Endothelial cell (in vitro differentiated cells): ENCODE results near the gene ARHGAP29. TPM values are rescaled to one million over a fixed set of nuclear protein-coding genes. Genes with fewer than 3 reads are reported as not detected.

ENCODE experiments used
- DNase-seq: peaks from one replicate; pipeline ENCODE4 v3.0.0; 2021; ENCODE audit warnings: low spot score
- H3K27ac Mint-ChIP-seq: one replicate; pipeline ENCODE4 v1.8.0; 2021; ENCODE audit warnings: mixed read lengths, inconsistent platforms; ENCODE audit not compliant: unreplicated experiment
- H3K27me3 Mint-ChIP-seq: one replicate; pipeline ENCODE4 v1.8.0; 2021; ENCODE audit warnings: mild to moderate bottlenecking, moderate library complexity, mixed read lengths, inconsistent platforms; ENCODE audit not compliant: unreplicated experiment
- H3K36me3 Mint-ChIP-seq: one replicate; pipeline ENCODE4 v1.8.0; 2021; ENCODE audit warnings: mild to moderate bottlenecking, low read depth, mixed read lengths, inconsistent platforms; ENCODE audit not compliant: unreplicated experiment
- H3K4me1 Mint-ChIP-seq: one replicate; pipeline ENCODE4 v1.8.0; 2021; ENCODE audit warnings: mild to moderate bottlenecking, mixed read lengths, inconsistent platforms; ENCODE audit not compliant: unreplicated experiment
- H3K4me3 Mint-ChIP-seq: one replicate; pipeline ENCODE4 v1.8.0; 2021; ENCODE audit warnings: mild to moderate bottlenecking, mixed read lengths, inconsistent platforms; ENCODE audit not compliant: unreplicated experiment
- H3K9me3 Mint-ChIP-seq: one replicate; pipeline ENCODE4 v1.8.0; 2021; ENCODE audit warnings: mixed read lengths, inconsistent platforms; ENCODE audit not compliant: unreplicated experiment
- CTCF ChIP-seq: fragments of 200-600 bp; sonication (generic); IDR thresholded peaks from one replicate; pipeline ENCODE4 v1.5.0; 2021; ENCODE audit warnings: antibody characterized with exemption; ENCODE audit not compliant: unreplicated experiment
- total RNA-seq: library from RNA; stranded (reverse); fragmentation: NEBNext Ultra II Directional; extraction: Animal tissue kit (Norgen Biotek cat#: 25700); gene quantifications from one replicate; pipeline ENCODE4 v1.2.1, GENCODE V29; 2021; ENCODE audit not compliant: unreplicated experiment

ARHGAP29 gene
- total RNA-seq, 1 donor from 2014 or later: 276 TPM

GRCh38 chr1:94255476-94255875, 18.1 kb upstream of the ARHGAP29 start:
- no peak for DNase-seq
- Mint-ChIP-seq H3K4me1 (peaks cover 4% of the 10 kb centered on the region), H3K27me3 (no peaks in the 10 kb centered on the region)

GRCh38 chr1:94254073-94254810, 16.9 kb upstream of the ARHGAP29 start:
- Mint-ChIP-seq H3K27me3 (no peaks in the 10 kb centered on the region), H3K9me3 (no peaks in the 10 kb centered on the region), H3K4me3 (no peak overlapping the region), H3K36me3 (no peaks in the 10 kb centered on the region), H3K27ac (no peak overlapping the region), H3K4me1 (peaks cover 4% of the 10 kb centered on the region)
- DNase-seq: no peak
- TF ChIP-seq CTCF: no peak

More at GRCh38 chr1:94255476-94255875, 18.1 kb upstream of the ARHGAP29 start:
- Mint-ChIP-seq H3K27ac (no peak overlapping the region), H3K36me3 (no peaks in the 10 kb centered on the region), H3K4me3 (no peak overlapping the region), H3K9me3 (no peaks in the 10 kb centered on the region)
- TF ChIP-seq CTCF: no peak

GRCh38 chr1:94253456-94254017, 16.2 kb upstream of the ARHGAP29 start:
- no peak overlapping the region for H3K4me3 Mint-ChIP-seq
- DNase-seq: no peak
- H3K27ac Mint-ChIP-seq: no peak overlapping the region
- peaks cover 4% of the 10 kb centered on the region for H3K4me1 Mint-ChIP-seq
- no peaks in the 10 kb centered on the region for H3K9me3 Mint-ChIP-seq
- no peaks in the 10 kb centered on the region for H3K36me3 Mint-ChIP-seq
- H3K27me3 Mint-ChIP-seq: no peaks in the 10 kb centered on the region
- TF ChIP-seq CTCF: no peak

GRCh38 chr1:94250341-94250740, 13.0 kb upstream of the ARHGAP29 start:
- DNase-seq: no peak
- Mint-ChIP-seq H3K9me3 (no peaks in the 10 kb centered on the region), H3K4me3 (no peak overlapping the region), H3K36me3 (peaks cover 11% of the 10 kb centered on the region), H3K27ac (no peak overlapping the region), H3K27me3 (peaks cover 4% of the 10 kb centered on the region), H3K4me1 (peaks cover 17% of the 10 kb centered on the region)
- TF ChIP-seq CTCF: no peak
